HFFc6 (cell line): ENCODE results near the gene ZNF506. TPM values are rescaled to one million over a fixed set of nuclear protein-coding genes. Genes with fewer than 3 reads are reported as not detected.
"Not testable (repeated sequence)": the region's sequence is repeated elsewhere in the genome, so short reads cannot be mapped to it uniquely, and the experiment has no call there.

Source experiments
- DNase-seq: peaks from one replicate; pipeline ENCODE4 v3.0.0-alpha.2; 2018
- H3K27ac Mint-ChIP-seq: 2 replicates; pipeline ENCODE4 v1.8.0; 2020; ENCODE audit warnings: mild to moderate bottlenecking, mixed read lengths
- H3K27me3 Mint-ChIP-seq: 2 replicates; pipeline ENCODE4 v1.8.0; 2021; ENCODE audit warnings: mild to moderate bottlenecking, moderate library complexity, mixed read lengths; ENCODE audit not compliant: insufficient read depth
- H3K36me3 Mint-ChIP-seq: 2 replicates; pipeline ENCODE4 v1.8.0; 2021; ENCODE audit warnings: low read depth, mixed read lengths
- H3K4me1 Mint-ChIP-seq: 2 replicates; pipeline ENCODE4 v1.8.0; 2020; ENCODE audit warnings: low read depth, mixed read lengths
- H3K4me3 Mint-ChIP-seq: 2 replicates; pipeline ENCODE4 v1.8.0; 2020; ENCODE audit warnings: mild to moderate bottlenecking, moderate library complexity, mixed read lengths
- H3K9me3 Mint-ChIP-seq: 2 replicates; pipeline ENCODE4 v1.8.0; 2020; ENCODE audit warnings: mild to moderate bottlenecking, mixed read lengths
- CTCF ChIP-seq: fragments of 200-600 bp; sonication (generic); IDR thresholded peaks from 2 replicates; pipeline ENCODE4 v1.5.0; 2021; ENCODE audit warnings: antibody characterized with exemption, mild to moderate bottlenecking
- total RNA-seq, 6 experiments: library from RNA; stranded (reverse); fragmentation: NEBNext Ultra II Directional; extraction: Animal tissue kit (Norgen Biotek cat#: 25700); gene quantifications; 2 replicates in 1 of 6; 3 replicates in 5 of 6; pipeline ENCODE4 v1.2.3, GENCODE V29; 2021

ZNF506 gene
- total RNA-seq, 6 experiments from 2014 or later, result 0.50 to 5.4 (median 4.5) TPM

GRCh38 chr19:19823916-19824315, 2.4 kb upstream of the ZNF506 start:
- peaks cover 6% of the 10 kb centered on the region; the same call in 1 of the 2 replicates for H3K27me3 Mint-ChIP-seq
- no peak for DNase-seq
- H3K4me3 Mint-ChIP-seq, result no peak overlapping the region
- no peak overlapping the region for H3K27ac Mint-ChIP-seq
- no peaks in the 10 kb centered on the region for H3K4me1 Mint-ChIP-seq
- peaks cover 41% of the 10 kb centered on the region for H3K36me3 Mint-ChIP-seq
- H3K9me3 Mint-ChIP-seq, result peaks cover 98% of the 10 kb centered on the region
- no peak for TF ChIP-seq CTCF

- H3K4me1 Mint-ChIP-seq, DNase-seq, H3K27ac Mint-ChIP-seq, H3K27me3 Mint-ChIP-seq: not testable (repeated sequence)
- Mint-ChIP-seq H3K9me3 (peaks cover 96% of the 10 kb centered on the region), H3K4me3 (peak overlapping the region; percentile 88), H3K36me3 (peaks cover 48% of the 10 kb centered on the region)
Observed at GRCh38 chr19:19821976-19822375, 426 bp upstream of the ZNF506 start.

- H3K4me1 Mint-ChIP-seq, result no peaks in the 10 kb centered on the region
- H3K27ac Mint-ChIP-seq, result peak overlapping the region; percentile 88
- peaks cover 45% of the 10 kb centered on the region for H3K36me3 Mint-ChIP-seq
- peak overlapping the region; percentile 88 for H3K4me3 Mint-ChIP-seq
- 0 out of 2 replicates have a peak, but pooled peaks cover 3% of the 10 kb centered on the region for H3K27me3 Mint-ChIP-seq
- DNase-seq, result no peak
- peaks cover 90% of the 10 kb centered on the region for H3K9me3 Mint-ChIP-seq
- no peak for TF ChIP-seq CTCF
Observed at GRCh38 chr19:19820774-19821320, 703 bp downstream of the ZNF506 start.

DNA sequence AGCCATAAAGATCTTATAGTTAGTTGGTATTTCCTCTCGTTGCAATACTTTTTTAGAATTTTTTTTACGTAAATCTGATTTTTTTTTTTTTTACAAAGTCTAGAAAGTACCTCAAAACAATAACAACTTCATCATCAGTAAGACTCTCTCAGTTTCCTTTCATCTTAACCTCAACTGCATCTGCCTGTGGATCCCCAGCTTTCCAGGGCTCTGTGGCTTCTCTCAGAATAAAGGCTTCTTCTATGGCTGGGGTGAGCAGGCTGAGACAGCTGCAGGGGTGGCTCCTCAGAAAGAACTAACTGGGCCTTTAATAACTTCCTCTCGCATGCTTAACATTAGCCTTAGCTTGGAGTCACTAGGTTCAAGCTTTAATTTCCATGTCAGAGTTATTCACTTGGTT, 4.2 kb downstream of the ZNF506 start:
- H3K27ac Mint-ChIP-seq, result no peak overlapping the region
- no peaks in the 10 kb centered on the region for H3K4me1 Mint-ChIP-seq
- no peak for TF ChIP-seq CTCF
- no peak for DNase-seq
- H3K4me3 Mint-ChIP-seq, result no peak overlapping the region
- H3K36me3 Mint-ChIP-seq, result peaks cover 65% of the 10 kb centered on the region
- no peaks in the 10 kb centered on the region for H3K27me3 Mint-ChIP-seq
- peaks cover 81% of the 10 kb centered on the region for H3K9me3 Mint-ChIP-seq

DNA sequence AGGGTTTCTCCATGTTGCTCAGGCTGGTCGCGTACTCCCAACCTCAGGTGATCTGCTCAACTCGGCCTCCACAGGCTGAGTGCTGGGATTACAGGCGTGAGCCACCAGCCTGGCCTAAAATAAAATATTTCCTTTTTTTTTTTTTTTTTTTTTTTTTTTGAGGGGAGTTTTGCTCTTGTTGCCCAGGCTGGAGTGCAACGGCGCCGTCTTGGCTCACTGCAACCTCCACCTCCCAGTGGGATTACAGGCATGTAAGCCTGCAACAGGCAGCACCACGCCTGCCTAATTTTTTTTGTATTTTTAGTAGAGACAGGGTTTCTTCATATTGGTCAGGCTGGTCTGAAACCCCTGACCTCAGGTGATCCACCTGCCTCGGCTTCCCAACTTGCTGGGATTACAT, 4.9 kb downstream of the ZNF506 start:
- peaks cover 81% of the 10 kb centered on the region for H3K9me3 Mint-ChIP-seq
- H3K27me3 Mint-ChIP-seq, result no peaks in the 10 kb centered on the region
- DNase-seq, result no peak
- no peaks in the 10 kb centered on the region for H3K4me1 Mint-ChIP-seq
- H3K4me3 Mint-ChIP-seq, result no peak overlapping the region
- no peak overlapping the region for H3K27ac Mint-ChIP-seq
- no peak for TF ChIP-seq CTCF
- peaks cover 65% of the 10 kb centered on the region for H3K36me3 Mint-ChIP-seq

GRCh38 chr19:19811999-19812398, 9.6 kb downstream of the ZNF506 start:
- not testable (repeated sequence) for H3K27ac Mint-ChIP-seq, H3K4me1 Mint-ChIP-seq, DNase-seq, H3K27me3 Mint-ChIP-seq, H3K4me3 Mint-ChIP-seq
- H3K9me3 Mint-ChIP-seq, result peaks cover 54% of the 10 kb centered on the region
- H3K36me3 Mint-ChIP-seq, result peaks cover 52% of the 10 kb centered on the region

DNA sequence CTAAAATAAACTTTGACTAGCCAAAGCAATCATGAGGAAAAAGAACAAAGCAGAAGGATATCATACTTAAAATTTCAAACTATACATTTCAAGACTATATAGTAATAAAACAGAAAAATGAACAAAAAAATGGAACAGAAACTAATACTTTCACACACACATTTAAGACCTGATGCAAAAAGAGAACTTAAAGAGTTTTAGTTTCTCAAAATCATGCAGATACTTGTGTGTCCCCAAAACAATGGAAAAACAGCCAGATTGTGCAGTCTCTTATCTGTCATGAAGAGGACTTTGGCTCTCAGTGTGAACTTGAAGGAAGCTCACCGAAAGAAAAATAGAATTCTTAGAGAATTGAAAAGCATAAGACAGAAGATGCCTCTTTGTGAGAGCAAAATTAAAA, 16.1 kb downstream of the ZNF506 start:
- H3K36me3 Mint-ChIP-seq, result peaks cover 56% of the 10 kb centered on the region

More for the DNA sequence above, 16.1 kb downstream of the ZNF506 start:
- no peak for DNase-seq
- H3K4me3 Mint-ChIP-seq, result no peak overlapping the region
- H3K27ac Mint-ChIP-seq, result no peak overlapping the region
- H3K4me1 Mint-ChIP-seq, result no peaks in the 10 kb centered on the region
- H3K9me3 Mint-ChIP-seq, result peaks cover 62% of the 10 kb centered on the region
- no peaks in the 10 kb centered on the region for H3K27me3 Mint-ChIP-seq
- TF ChIP-seq CTCF, result no peak
